Loucy (cell line): ENCODE measurements around the gene ZSCAN2.

Experiments
- CTCF ChIP-seq: fragments of 200-600 bp; sonication (generic); conservative IDR thresholded peaks from 2 replicates; pipeline ENCODE4 v1.5.1; 2014; ENCODE audit warnings: mild to moderate bottlenecking, antibody characterized with exemption, low read length
- EZH2phosphoT487 ChIP-seq: fragments of 200-600 bp; IDR thresholded peaks from 2 replicates; pipeline ENCODE4 v1.6.1; 2018; ENCODE audit warnings: antibody characterized with exemption, mild to moderate bottlenecking, moderate library complexity, borderline replicate concordance

GRCh38 chr15:84603630-84604379, 3.0 kb downstream of the ZSCAN2 start:
- TF ChIP-seq CTCF (no peak), EZH2phosphoT487 (no peak)
